ENCODE data around the gene CLCN7. TPM values are rescaled to one million over a fixed set of nuclear protein-coding genes. Genes with fewer than 3 reads are reported as not detected.
A peak's percentile ranks its signal among the peaks of the same experiment; 100 is the strongest.

CLCN7 gene
- total and polyA plus RNA-seq, 2 of the 4 experiments (the other 2 are of a cell fraction), result 10.8 to 45.2 TPM

DNA sequence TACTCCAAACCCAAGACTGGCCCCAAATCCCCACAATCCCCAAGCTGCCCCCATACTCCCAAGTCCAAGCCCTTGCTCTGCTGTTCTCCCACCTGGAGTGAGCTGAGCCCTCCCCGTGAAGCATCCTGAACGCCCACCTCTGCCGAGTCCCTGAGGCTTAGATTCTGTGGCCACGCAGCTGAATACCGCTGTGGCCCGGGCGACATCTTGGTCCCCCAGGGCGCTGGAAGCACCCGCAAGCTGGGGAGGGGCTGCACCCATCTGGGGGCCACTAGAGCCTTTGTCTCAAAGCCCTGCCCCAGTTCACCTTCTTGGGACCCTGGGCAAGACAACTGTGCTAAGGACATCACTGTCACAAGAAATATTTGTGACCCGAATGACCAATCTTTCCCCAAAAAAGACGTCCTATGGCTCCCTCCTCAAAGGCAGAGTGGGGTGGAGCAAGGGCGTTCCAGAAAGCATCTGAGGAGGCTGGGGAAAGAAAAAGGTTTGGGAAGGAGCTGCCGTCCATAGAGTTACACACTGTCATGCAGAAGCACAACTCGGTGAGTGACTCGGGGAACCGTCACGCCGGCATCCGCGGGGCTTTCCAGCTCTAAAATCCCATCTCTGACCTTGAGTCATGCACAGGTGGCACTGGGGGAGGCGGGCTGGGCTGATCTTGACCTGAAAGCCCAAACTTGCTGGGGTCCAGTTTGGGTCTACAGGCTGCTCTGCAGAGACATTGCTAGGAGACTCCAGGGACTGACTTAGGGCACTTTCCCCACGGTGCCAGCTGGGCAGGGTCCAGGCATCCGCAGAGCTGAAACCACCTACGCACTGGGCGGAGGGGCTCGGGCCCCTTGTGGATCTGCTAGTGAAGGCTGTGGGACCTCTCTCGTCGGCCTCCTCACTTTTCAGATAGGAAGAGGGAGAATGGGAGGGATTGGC is 7.3 kb upstream of the CLCN7 start:
- H3K27ac ChIP-seq (ENCODE audit: insufficient read depth, low read length), result no peak overlapping the region
- H3K4ac ChIP-seq (ENCODE audit: low read depth, low read length), result no peak overlapping the region
- H3K4me1 ChIP-seq (ENCODE audit: control insufficient read depth, insufficient read depth, low read length), result no peaks in the 10 kb centered on the region
- no peak overlapping the region for H2BK20ac ChIP-seq (ENCODE audit: low read depth, low read length)
- peaks cover 4% of the 10 kb centered on the region; the same call in 1 of the 2 replicates for H3K27me3 ChIP-seq (ENCODE audit: control insufficient read depth, insufficient read depth, low read length)
- no peak overlapping the region for H2AK5ac ChIP-seq (ENCODE audit: low read depth, low read length)
- ATAC-seq (ENCODE audit: low read depth) (no peak), DNase-seq (peak; percentile 44)
- H4K5ac ChIP-seq (ENCODE audit: low read depth, low read length), result no peak overlapping the region
- intact Hi-C loops (cut with micrococcal nuclease), result no loop called here
- ChIA-PET CTCF (interaction anchor here (0.7 kb wide), 1 partner anchor 10 kb away, joined by 5 read pairs; no protein-coding TSS in a partner anchor), POLR2A (ENCODE audit: unreplicated experiment) (no interaction called here)
- no peak overlapping the region for H2BK120ac ChIP-seq (ENCODE audit: low read depth, low read length)
- H3K4me3 ChIP-seq (ENCODE audit: insufficient read depth, low read depth, low read length), result no peak overlapping the region
- no TSS peak for BruUV-seq (replicated peaks)
- no peak overlapping the region for H4K8ac ChIP-seq (ENCODE audit: low read depth in 2 of 2, low read length in 2 of 2)
- in situ Hi-C loops (cut with MboI; ENCODE audit: low sequenced_read_pairs), result no loop called here
- H3K36me3 ChIP-seq (ENCODE audit: control insufficient read depth, insufficient read depth, low read length), result no peaks in the 10 kb centered on the region
- H3K9me3 ChIP-seq (ENCODE audit: control insufficient read depth, insufficient read depth, low read length), result peaks cover 2% of the 10 kb centered on the region; the same call in 1 of the 2 replicates
- no peaks in the 10 kb centered on the region for H4K20me1 ChIP-seq (ENCODE audit: insufficient read depth, low read length)
- H2AFZ ChIP-seq (replicated peaks; ENCODE audit: low read length, poor library complexity), result peak overlapping the region; percentile 51
- H3K14ac ChIP-seq (replicated peaks; ENCODE audit: low read depth, low read length), result no peak overlapping the region
- H3K18ac ChIP-seq (ENCODE audit: low read depth, low read length), result no peak overlapping the region
- H3K56ac ChIP-seq (ENCODE audit: extremely low read depth, insufficient read depth, low read length), result no peak overlapping the region
- peak overlapping the region; percentile 42 for H2AK9ac ChIP-seq (replicated peaks; ENCODE audit: low read depth, low read length, poor library complexity)
- no peak overlapping the region for H4K91ac ChIP-seq (ENCODE audit: insufficient read depth, low read depth, low read length)
- no peak overlapping the region for H2BK15ac ChIP-seq (ENCODE audit: low read depth, low read length)
- H3K9ac ChIP-seq (ENCODE audit: low read depth, low read length), result no peak overlapping the region
- dilution Hi-C loops (cut with HindIII; ENCODE audit: low sequenced_read_pairs, unreplicated experiment), result no loop called here
- H2BK5ac ChIP-seq (ENCODE audit: low read depth, low read length, poor library complexity, severe bottlenecking), result no peak overlapping the region
- no peak overlapping the region for H3K4me2 ChIP-seq (ENCODE audit: low read depth, low read length)
- no peaks in the 10 kb centered on the region for H3K9me1 ChIP-seq (ENCODE audit: insufficient read depth, low read length)
- H3K23ac ChIP-seq (ENCODE audit: low read depth, low read length), result no peak overlapping the region
- 83% methylated on average over 10 of the region's 28 CpGs; no CpG with 5 or more reads in 1 of the 2 experiments for WGBS, 2 experiments (ENCODE audit: extremely low coverage in 2 of 2, insufficient read length in 1 of 2)
- H3K79me1 ChIP-seq (ENCODE audit: low read depth in 1 of 2, low read length in 2 of 2), result no peaks in the 10 kb centered on the region
- TF ChIP-seq SMC3 (IDR thresholded peaks at IDR 0.05; ENCODE audit: low read depth, low read length) (no peak), RFX5 (IDR thresholded peaks at IDR 0.05; ENCODE audit: low read depth, low read length) (no peak), CEBPB (IDR thresholded peaks at IDR 0.05; ENCODE audit: low read depth, low read length) (no peak), CHD1 (IDR thresholded peaks at IDR 0.05; ENCODE audit: low read depth, low read length) (no peak), MAFK (IDR thresholded peaks at IDR 0.05; ENCODE audit: low read depth, low read length) (no peak), POLR2A (IDR thresholded peaks at IDR 0.05; ENCODE audit: low read depth, low read length) (no peak), RCOR1 (IDR thresholded peaks at IDR 0.05; ENCODE audit: insufficient replicate concordance, low read length) (no peak), RAD21 (IDR thresholded peaks at IDR 0.05; ENCODE audit: low read length) (no peak), MAZ (IDR thresholded peaks at IDR 0.05; ENCODE audit: borderline replicate concordance, low read depth, low read length) (no peak), FOS (IDR thresholded peaks at IDR 0.05; ENCODE audit: low read depth, low read length) (no peak), BHLHE40 (IDR thresholded peaks at IDR 0.05; ENCODE audit: low read depth, low read length) (no peak), MXI1 (IDR thresholded peaks at IDR 0.05; ENCODE audit: borderline replicate concordance, low read depth, low read length) (no peak), NFE2L2 (IDR thresholded peaks at IDR 0.05; ENCODE audit: low read depth, low read length) (no peak)
- TF ChIP-seq, protein P1, sequence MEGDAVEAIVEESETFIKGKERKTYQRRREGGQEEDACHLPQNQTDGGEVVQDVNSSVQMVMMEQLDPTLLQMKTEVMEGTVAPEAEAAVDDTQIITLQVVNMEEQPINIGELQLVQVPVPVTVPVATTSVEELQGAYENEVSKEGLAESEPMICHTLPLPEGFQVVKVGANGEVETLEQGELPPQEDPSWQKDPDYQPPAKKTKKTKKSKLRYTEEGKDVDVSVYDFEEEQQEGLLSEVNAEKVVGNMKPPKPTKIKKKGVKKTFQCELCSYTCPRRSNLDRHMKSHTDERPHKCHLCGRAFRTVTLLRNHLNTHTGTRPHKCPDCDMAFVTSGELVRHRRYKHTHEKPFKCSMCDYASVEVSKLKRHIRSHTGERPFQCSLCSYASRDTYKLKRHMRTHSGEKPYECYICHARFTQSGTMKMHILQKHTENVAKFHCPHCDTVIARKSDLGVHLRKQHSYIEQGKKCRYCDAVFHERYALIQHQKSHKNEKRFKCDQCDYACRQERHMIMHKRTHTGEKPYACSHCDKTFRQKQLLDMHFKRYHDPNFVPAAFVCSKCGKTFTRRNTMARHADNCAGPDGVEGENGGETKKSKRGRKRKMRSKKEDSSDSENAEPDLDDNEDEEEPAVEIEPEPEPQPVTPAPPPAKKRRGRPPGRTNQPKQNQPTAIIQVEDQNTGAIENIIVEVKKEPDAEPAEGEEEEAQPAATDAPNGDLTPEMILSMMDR (conservative IDR thresholded peaks at IDR 0.05; ENCODE audit: low read depth, low read length), result no peak
- TF ChIP-seq, protein P2, sequence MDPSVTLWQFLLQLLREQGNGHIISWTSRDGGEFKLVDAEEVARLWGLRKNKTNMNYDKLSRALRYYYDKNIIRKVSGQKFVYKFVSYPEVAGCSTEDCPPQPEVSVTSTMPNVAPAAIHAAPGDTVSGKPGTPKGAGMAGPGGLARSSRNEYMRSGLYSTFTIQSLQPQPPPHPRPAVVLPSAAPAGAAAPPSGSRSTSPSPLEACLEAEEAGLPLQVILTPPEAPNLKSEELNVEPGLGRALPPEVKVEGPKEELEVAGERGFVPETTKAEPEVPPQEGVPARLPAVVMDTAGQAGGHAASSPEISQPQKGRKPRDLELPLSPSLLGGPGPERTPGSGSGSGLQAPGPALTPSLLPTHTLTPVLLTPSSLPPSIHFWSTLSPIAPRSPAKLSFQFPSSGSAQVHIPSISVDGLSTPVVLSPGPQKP (IDR thresholded peaks at IDR 0.05; ENCODE audit: borderline replicate concordance, low read depth, low read length), result no peak

Data from IMR-90 (cell line).